Osteocyte (in vitro differentiated cells): ENCODE measurements around the gene MYBPC3. TPM values are rescaled to one million over a fixed set of nuclear protein-coding genes. Genes with fewer than 3 reads are reported as not detected.

Experiments used
- DNase-seq: peaks from one replicate; pipeline ENCODE4 v3.0.0; 2021; ENCODE audit warnings: mixed read lengths; ENCODE audit not compliant: unreplicated experiment; ENCODE audit errors: extremely low spot score
- H3K27ac Mint-ChIP-seq: one replicate; pipeline ENCODE4 v1.8.0; 2021; ENCODE audit warnings: mild to moderate bottlenecking, mixed read lengths; ENCODE audit not compliant: unreplicated experiment
- H3K27me3 Mint-ChIP-seq: one replicate; pipeline ENCODE4 v1.8.0; 2021; ENCODE audit warnings: mixed read lengths; ENCODE audit not compliant: unreplicated experiment
- H3K36me3 Mint-ChIP-seq: one replicate; pipeline ENCODE4 v1.8.0; 2021; ENCODE audit warnings: mixed read lengths; ENCODE audit not compliant: unreplicated experiment
- H3K4me1 Mint-ChIP-seq: one replicate; pipeline ENCODE4 v1.8.0; 2021; ENCODE audit warnings: mixed read lengths; ENCODE audit not compliant: unreplicated experiment
- H3K4me3 Mint-ChIP-seq: one replicate; pipeline ENCODE4 v1.8.0; 2021; ENCODE audit warnings: mild to moderate bottlenecking, moderate library complexity, mixed read lengths; ENCODE audit not compliant: unreplicated experiment
- H3K9me3 Mint-ChIP-seq: one replicate; pipeline ENCODE4 v1.8.0; 2021; ENCODE audit warnings: mixed read lengths; ENCODE audit not compliant: unreplicated experiment
- total RNA-seq: library from RNA; stranded (reverse); gene quantifications from 2 replicates; pipeline ENCODE4 v1.2.1, GENCODE V29; 2021
- TF ChIP-seq, protein P1 (sequence below): fragments of 200-600 bp; sonication (generic); IDR thresholded peaks from 2 replicates; pipeline ENCODE4 v1.5.0; 2021; ENCODE audit warnings: antibody characterized with exemption, mild to moderate bottlenecking, moderate library complexity

The MYBPC3 gene
- total RNA-seq, 1 donor from 2014 or later, result not detected

DNA sequence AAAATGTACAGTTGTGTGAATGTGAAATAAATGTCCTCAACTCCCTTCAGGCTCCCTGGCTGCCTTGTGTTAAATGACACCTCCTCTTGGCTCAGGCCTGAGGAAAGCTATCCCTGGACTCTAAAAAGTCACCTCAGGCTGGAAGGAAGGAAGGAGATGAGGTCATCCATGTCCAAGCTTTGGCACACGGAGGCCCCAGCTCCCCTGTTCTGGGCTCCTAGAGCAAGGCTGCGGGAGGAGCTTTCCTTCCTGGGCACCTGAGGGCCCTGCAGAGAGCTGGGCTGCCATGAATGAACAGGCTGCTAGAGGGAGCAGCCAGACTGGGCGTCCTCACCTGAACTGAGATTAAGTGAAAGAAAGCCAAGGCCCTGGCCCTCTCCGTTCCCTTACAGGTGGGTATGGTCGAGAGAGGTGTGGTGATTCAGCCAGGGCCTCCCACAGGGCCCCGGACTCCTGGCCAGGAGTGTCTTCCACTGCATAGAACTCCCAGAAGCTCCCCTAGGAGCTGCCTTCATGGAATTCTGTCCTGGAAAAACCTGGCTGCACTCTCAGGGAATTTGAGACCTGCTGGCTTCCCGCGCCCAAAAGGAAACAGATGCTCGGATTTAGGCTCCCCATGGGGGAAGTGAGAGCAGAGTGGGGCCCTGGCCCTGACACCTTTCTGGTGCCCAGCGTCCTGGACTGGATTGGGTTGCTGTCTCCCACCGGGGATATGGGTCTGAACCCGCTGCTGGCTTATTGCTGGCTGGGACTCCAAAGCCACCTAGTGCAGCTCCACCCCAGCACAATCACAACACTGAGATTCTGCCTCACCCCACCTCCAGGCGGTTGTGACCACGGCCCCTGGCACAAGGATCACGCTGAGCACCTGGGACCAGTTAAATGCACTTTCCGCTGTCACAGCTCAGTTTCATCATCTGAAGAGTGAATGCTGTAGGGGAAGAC, 22.2 kb downstream of the MYBPC3 start:
- Mint-ChIP-seq H3K4me3 (no peak overlapping the region), H3K36me3 (peaks cover 26% of the 10 kb centered on the region), H3K27me3 (no peaks in the 10 kb centered on the region), H3K27ac (peak overlapping the region; percentile 44), H3K4me1 (no peaks in the 10 kb centered on the region), H3K9me3 (no peaks in the 10 kb centered on the region)
- TF ChIP-seq, protein P1, sequence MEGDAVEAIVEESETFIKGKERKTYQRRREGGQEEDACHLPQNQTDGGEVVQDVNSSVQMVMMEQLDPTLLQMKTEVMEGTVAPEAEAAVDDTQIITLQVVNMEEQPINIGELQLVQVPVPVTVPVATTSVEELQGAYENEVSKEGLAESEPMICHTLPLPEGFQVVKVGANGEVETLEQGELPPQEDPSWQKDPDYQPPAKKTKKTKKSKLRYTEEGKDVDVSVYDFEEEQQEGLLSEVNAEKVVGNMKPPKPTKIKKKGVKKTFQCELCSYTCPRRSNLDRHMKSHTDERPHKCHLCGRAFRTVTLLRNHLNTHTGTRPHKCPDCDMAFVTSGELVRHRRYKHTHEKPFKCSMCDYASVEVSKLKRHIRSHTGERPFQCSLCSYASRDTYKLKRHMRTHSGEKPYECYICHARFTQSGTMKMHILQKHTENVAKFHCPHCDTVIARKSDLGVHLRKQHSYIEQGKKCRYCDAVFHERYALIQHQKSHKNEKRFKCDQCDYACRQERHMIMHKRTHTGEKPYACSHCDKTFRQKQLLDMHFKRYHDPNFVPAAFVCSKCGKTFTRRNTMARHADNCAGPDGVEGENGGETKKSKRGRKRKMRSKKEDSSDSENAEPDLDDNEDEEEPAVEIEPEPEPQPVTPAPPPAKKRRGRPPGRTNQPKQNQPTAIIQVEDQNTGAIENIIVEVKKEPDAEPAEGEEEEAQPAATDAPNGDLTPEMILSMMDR, result no peak
- no peak for DNase-seq

DNA sequence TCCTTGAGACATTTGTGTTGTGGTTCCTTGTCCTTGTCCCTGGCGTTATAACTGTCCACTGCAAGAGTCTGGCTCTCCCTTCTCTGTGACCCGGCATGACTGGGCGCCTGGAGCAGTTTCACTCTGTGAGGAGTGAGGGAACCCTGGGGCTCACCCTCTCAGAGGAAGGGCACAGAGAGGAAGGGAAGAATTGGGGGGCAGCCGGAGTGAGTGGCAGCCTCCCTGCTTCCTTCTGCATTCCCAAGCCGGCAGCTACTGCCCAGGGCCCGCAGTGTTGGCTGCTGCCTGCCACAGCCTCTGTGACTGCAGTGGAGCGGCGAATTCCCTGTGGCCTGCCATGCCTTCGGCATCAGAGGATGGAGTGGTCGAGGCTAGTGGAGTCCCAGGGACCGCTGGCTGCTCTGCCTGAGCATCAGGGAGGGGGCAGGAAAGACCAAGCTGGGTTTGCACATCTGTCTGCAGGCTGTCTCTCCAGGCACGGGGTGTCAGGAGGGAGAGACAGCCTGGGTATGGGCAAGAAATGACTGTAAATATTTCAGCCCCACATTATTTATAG, 23.0 kb downstream of the MYBPC3 start:
- TF ChIP-seq, protein P1, result no peak
- Mint-ChIP-seq H3K4me3 (no peak overlapping the region), H3K36me3 (peaks cover 31% of the 10 kb centered on the region), H3K27me3 (no peaks in the 10 kb centered on the region), H3K27ac (no peak overlapping the region), H3K9me3 (no peaks in the 10 kb centered on the region), H3K4me1 (no peaks in the 10 kb centered on the region)
- DNase-seq, result peak; percentile 82

DNA sequence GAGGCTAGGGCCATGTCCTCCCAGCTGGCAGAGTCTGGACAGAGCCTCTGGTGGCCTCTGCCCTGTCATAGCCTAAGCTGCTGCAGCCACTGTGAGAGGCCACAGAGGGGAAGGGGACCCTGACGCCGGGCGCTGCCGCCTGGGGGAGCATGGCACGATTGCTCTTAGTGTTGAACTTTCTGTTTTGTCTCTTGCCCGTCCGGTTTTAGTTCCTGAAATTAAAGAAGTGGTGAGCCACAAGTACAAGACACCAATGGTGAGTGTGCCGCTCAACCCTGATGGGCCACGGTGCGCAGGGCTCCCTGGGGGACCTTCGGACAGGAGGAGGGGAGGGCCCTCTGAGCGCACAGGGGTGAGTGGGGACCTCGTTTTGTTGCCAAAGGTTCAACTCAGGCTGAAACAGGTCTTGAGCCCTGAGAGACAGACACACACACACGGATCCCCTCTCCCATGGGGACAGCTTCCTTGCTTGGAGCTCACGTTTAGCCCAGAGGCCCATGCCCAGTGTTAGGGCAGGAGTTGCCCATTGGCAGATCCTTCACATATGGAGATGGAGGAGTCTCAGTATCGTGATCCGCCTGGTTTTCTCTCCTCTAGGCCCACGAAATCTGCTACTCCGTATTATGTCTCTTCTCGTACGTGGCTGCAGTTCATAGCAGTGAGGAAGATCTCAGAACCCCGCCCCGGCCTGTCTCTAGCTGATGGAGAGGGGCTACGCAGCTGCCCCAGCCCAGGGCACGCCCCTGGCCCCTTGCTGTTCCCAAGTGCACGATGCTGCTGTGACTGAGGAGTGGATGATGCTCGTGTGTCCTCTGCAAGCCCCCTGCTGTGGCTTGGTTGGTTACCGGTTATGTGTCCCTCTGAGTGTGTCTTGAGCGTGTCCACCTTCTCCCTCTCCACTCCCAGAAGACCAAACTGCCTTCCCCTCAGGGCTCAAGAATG, 23.8 kb downstream of the MYBPC3 start:
- peak; percentile 81 for DNase-seq
- TF ChIP-seq, protein P1, result no peak
- H3K36me3 Mint-ChIP-seq, result peaks cover 31% of the 10 kb centered on the region
- H3K4me3 Mint-ChIP-seq, result no peak overlapping the region
- no peaks in the 10 kb centered on the region for H3K9me3 Mint-ChIP-seq
- H3K27me3 Mint-ChIP-seq, result no peaks in the 10 kb centered on the region
- H3K4me1 Mint-ChIP-seq, result no peaks in the 10 kb centered on the region
- H3K27ac Mint-ChIP-seq, result no peak overlapping the region

DNA sequence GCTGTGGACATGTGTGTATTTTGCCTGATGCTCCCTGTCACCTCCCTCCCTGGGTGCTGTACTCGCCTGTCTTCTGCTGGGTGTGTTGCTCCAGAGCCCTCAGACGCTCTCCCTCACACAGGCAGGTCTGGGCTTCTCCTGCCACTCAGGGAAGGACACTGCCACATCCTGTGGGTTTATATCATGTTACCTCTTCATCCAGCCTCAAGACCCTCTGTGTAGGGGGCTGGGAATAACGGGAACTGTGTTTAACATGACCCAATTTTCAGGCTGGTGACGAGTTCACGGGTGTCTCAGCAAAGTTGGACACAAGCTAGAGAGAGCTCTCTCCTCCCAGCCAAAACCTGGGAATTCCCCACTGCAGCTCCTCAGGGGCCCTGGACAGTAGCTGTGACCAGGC, 24.6 kb downstream of the MYBPC3 start:
- no peak for DNase-seq
- Mint-ChIP-seq H3K4me1 (no peaks in the 10 kb centered on the region), H3K27ac (no peak overlapping the region), H3K27me3 (no peaks in the 10 kb centered on the region), H3K4me3 (no peak overlapping the region), H3K9me3 (no peaks in the 10 kb centered on the region), H3K36me3 (peaks cover 33% of the 10 kb centered on the region)
- TF ChIP-seq, protein P1, result no peak
